ENCODE results near the gene MED13L.

MED13L gene

GRCh38 chr12:116210762-116211161, 66.7 kb downstream of the MED13L start:
- no peak for DNase-seq (ENCODE audit: low spot score)

- no peak for DNase-seq (ENCODE audit: low spot score)
Observed at GRCh38 chr12:116210131-116210530, 67.4 kb downstream of the MED13L start.

- no peak for DNase-seq (ENCODE audit: low spot score)
Observed at GRCh38 chr12:116209503-116209902, 68.0 kb downstream of the MED13L start.

GRCh38 chr12:116207274-116207673, 70.2 kb downstream of the MED13L start:
- no peak for DNase-seq (ENCODE audit: low spot score)

- no peak for DNase-seq (ENCODE audit: low spot score)
Observed at GRCh38 chr12:116206828-116207227, 70.7 kb downstream of the MED13L start.

GRCh38 chr12:116204785-116205184, 72.7 kb downstream of the MED13L start:
- DNase-seq (ENCODE audit: low spot score): no peak

- no peak for DNase-seq (ENCODE audit: low spot score)
Observed at GRCh38 chr12:116204169-116204568, 73.3 kb downstream of the MED13L start.

GRCh38 chr12:116202940-116203339, 74.6 kb downstream of the MED13L start:
- DNase-seq (ENCODE audit: low spot score): no peak

GRCh38 chr12:116202433-116202832, 75.1 kb downstream of the MED13L start:
- DNase-seq (ENCODE audit: low spot score): no peak

GRCh38 chr12:116201908-116202307, 75.6 kb downstream of the MED13L start:
- DNase-seq (ENCODE audit: low spot score): no peak

GRCh38 chr12:116201359-116201758, 76.1 kb downstream of the MED13L start:
- no peak for DNase-seq (ENCODE audit: low spot score)

- DNase-seq (ENCODE audit: low spot score): no peak
Observed at GRCh38 chr12:116200812-116201211, 76.7 kb downstream of the MED13L start.

GRCh38 chr12:116199160-116199706, 78.3 kb downstream of the MED13L start:
- no peak for DNase-seq (ENCODE audit: low spot score)

GRCh38 chr12:116196752-116197718, 80.5 kb downstream of the MED13L start:
- DNase-seq (ENCODE audit: low spot score): no peak

GRCh38 chr12:116196226-116196625, 81.3 kb downstream of the MED13L start:
- no peak for DNase-seq (ENCODE audit: low spot score)

- no peak for DNase-seq (ENCODE audit: low spot score)
Observed at GRCh38 chr12:116194935-116195431, 82.5 kb downstream of the MED13L start.

- DNase-seq (ENCODE audit: low spot score): no peak
Observed at GRCh38 chr12:116189692-116190091, 87.8 kb downstream of the MED13L start.

- DNase-seq (ENCODE audit: low spot score): no peak
Observed at GRCh38 chr12:116188581-116188980, 88.9 kb downstream of the MED13L start.

- DNase-seq (ENCODE audit: low spot score): no peak
Observed at GRCh38 chr12:116187151-116187511, 90.4 kb downstream of the MED13L start.

GRCh38 chr12:116186482-116187150, 90.9 kb downstream of the MED13L start:
- no peak for DNase-seq (ENCODE audit: low spot score)

- DNase-seq (ENCODE audit: low spot score): no peak
Observed at GRCh38 chr12:116184763-116185162, 92.7 kb downstream of the MED13L start.

- DNase-seq (ENCODE audit: low spot score): no peak
Observed at GRCh38 chr12:116183741-116184141, 93.8 kb downstream of the MED13L start.

All from HuH-7.5 (cell line).